Measurements from ENCODE around the gene PREP.

- TF ChIP-seq CTCF (IDR thresholded peaks at IDR 0.05) (no peak), POLR2A (IDR thresholded peaks at IDR 0.05) (no peak)
Measured at GRCh38 chr6:105280033-105280432, 122.8 kb downstream of the PREP start.
